HEK293 (cell line): ENCODE results near the gene S100A3.
A peak's percentile ranks its signal among the peaks of the same experiment; 100 is the strongest.

Experiments
- REPIN1 ChIP-seq: fragments of 450-650 bp; formaldehyde crosslinking; IDR thresholded peaks from 2 replicates; pipeline ENCODE4 v1.5.1; 2017; ENCODE audit warnings: missing biosample characterization, missing genetic modification characterization, low read depth
- SETDB1 ChIP-seq: IDR thresholded peaks from one replicate; pipeline ENCODE4 v1.6.1; 2017; ENCODE audit warnings: mild to moderate bottlenecking, low read length, moderate library complexity, mixed read lengths; ENCODE audit not compliant: insufficient read length
- ZBTB6 ChIP-seq: fragments of 450-650 bp; formaldehyde crosslinking; IDR thresholded peaks from 2 replicates; pipeline ENCODE4 v1.5.1; 2017; ENCODE audit warnings: missing biosample characterization, missing genetic modification characterization
- ZBTB8A ChIP-seq: fragments of 450-650 bp; formaldehyde crosslinking; IDR thresholded peaks from 2 replicates; pipeline ENCODE4 v1.5.1; 2016; ENCODE audit warnings: missing biosample characterization, missing genetic modification characterization
- ZNF10 ChIP-seq: fragments of 450-650 bp; formaldehyde crosslinking; IDR thresholded peaks from 2 replicates; pipeline ENCODE4 v1.5.1; 2017; ENCODE audit warnings: missing biosample characterization, missing genetic modification characterization
- ZNF112 ChIP-seq: fragments of 450-650 bp; formaldehyde crosslinking; IDR thresholded peaks from 2 replicates; pipeline ENCODE4 v1.5.0; 2017; ENCODE audit warnings: missing biosample characterization, missing genetic modification characterization
- ZNF140 ChIP-seq: fragments of 450-650 bp; formaldehyde crosslinking; IDR thresholded peaks from 2 replicates; pipeline ENCODE4 v1.5.1; 2016; ENCODE audit warnings: missing biosample characterization, missing genetic modification characterization
- ZNF214 ChIP-seq: fragments of 450-650 bp; formaldehyde crosslinking; IDR thresholded peaks from 2 replicates; pipeline ENCODE4 v1.5.1; 2017; ENCODE audit warnings: missing biosample characterization, mild to moderate bottlenecking, missing genetic modification characterization, borderline replicate concordance
- ZNF221 ChIP-seq: fragments of 450-650 bp; formaldehyde crosslinking; IDR thresholded peaks from 2 replicates; pipeline ENCODE4 v1.5.1; 2017; ENCODE audit warnings: missing biosample characterization, missing genetic modification characterization, borderline replicate concordance
- ZNF391 ChIP-seq: fragments of 450-650 bp; formaldehyde crosslinking; IDR thresholded peaks from 2 replicates; pipeline ENCODE4 v1.5.1; 2016; ENCODE audit warnings: low read depth, missing biosample characterization, missing genetic modification characterization, borderline replicate concordance
- ZNF449 ChIP-seq: fragments of 450-650 bp; formaldehyde crosslinking; IDR thresholded peaks from 2 replicates; pipeline ENCODE4 v1.5.1; 2017; ENCODE audit warnings: missing biosample characterization, mild to moderate bottlenecking, missing genetic modification characterization, moderate library complexity
- ZNF521 ChIP-seq: fragments of 450-650 bp; formaldehyde crosslinking; IDR thresholded peaks from 2 replicates; pipeline ENCODE4 v1.5.1; 2017; ENCODE audit warnings: missing biosample characterization, mild to moderate bottlenecking, missing genetic modification characterization
- ZNF654 ChIP-seq: fragments of 450-650 bp; formaldehyde crosslinking; IDR thresholded peaks from 2 replicates; pipeline ENCODE4 v1.5.1; 2016; ENCODE audit warnings: low read depth, missing biosample characterization, missing genetic modification characterization
- ZNF785 ChIP-seq: fragments of 450-650 bp; formaldehyde crosslinking; IDR thresholded peaks from 2 replicates; pipeline ENCODE4 v1.5.1; 2016; ENCODE audit warnings: missing biosample characterization, missing genetic modification characterization
- ZNF791 ChIP-seq: fragments of 450-650 bp; formaldehyde crosslinking; IDR thresholded peaks from 2 replicates; pipeline ENCODE4 v1.5.1; 2016; ENCODE audit warnings: missing biosample characterization, missing genetic modification characterization
- TF ChIP-seq, protein P1 (sequence below): fragments of 450-650 bp; formaldehyde crosslinking; IDR thresholded peaks from 2 replicates; pipeline ENCODE4 v1.5.1; 2016; ENCODE audit warnings: missing biosample characterization, missing genetic modification characterization
- TF ChIP-seq, protein P2 (sequence below): fragments of 450-650 bp; formaldehyde crosslinking; IDR thresholded peaks from 2 replicates; pipeline ENCODE4 v1.5.1; 2016; ENCODE audit warnings: missing biosample characterization, missing genetic modification characterization, borderline replicate concordance
- TF ChIP-seq, protein P3 (sequence below): fragments of 450-650 bp; formaldehyde crosslinking; IDR thresholded peaks from 2 replicates; pipeline ENCODE4 v1.5.1; 2016; ENCODE audit warnings: missing biosample characterization, missing genetic modification characterization
- TF ChIP-seq, protein P4 (sequence below): fragments of 450-650 bp; formaldehyde crosslinking; IDR thresholded peaks from 2 replicates; pipeline ENCODE4 v1.5.1; 2016; ENCODE audit warnings: missing biosample characterization, missing genetic modification characterization
- TF ChIP-seq, protein P5 (sequence below): fragments of 450-650 bp; formaldehyde crosslinking; optimal IDR thresholded peaks from 2 replicates; pipeline ENCODE3; 2016; ENCODE audit warnings: missing biosample characterization, mild to moderate bottlenecking, missing genetic modification characterization
- TF ChIP-seq, protein P6 (sequence below): fragments of 450-650 bp; IDR thresholded peaks from 2 replicates; pipeline ENCODE4 v1.5.1; 2018; ENCODE audit warnings: missing biosample characterization, missing genetic modification characterization

S100A3 gene

DNA sequence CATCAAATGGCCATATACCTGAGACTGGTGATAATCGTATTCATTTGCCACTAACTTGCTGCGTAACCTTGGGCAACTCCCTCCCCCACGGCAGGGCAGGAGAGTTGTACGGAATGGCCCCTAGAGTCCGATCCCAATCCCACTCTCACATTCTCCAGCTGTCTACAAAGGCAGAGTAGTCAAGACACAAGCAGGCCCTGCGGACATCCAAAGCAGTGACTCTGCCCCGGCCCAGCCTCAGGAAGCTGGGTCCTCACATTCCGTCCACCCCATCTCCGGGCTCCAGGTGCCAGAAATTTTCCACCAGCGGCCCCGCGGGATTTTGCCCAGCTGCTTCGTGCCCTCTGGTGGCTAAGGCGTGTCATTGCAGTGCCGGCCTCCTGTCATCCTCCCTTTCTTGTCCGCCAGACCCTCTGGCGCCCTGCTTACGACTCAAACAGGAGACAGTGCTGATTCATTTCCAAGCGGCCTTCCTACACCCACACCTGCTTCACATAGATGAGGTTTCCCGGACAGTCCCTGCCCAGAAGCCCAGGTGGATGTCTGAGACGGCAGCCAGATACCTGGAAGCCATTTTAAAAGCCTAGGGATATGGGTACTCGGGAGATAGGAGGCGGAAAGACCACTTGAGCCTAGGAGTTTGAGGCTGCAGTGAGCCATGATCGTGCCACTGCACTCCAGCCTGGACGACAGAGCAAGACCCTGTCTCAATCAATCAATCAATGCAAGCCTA is 19.5 kb upstream of the S100A3 start (continued):
- TF ChIP-seq, protein P1, sequence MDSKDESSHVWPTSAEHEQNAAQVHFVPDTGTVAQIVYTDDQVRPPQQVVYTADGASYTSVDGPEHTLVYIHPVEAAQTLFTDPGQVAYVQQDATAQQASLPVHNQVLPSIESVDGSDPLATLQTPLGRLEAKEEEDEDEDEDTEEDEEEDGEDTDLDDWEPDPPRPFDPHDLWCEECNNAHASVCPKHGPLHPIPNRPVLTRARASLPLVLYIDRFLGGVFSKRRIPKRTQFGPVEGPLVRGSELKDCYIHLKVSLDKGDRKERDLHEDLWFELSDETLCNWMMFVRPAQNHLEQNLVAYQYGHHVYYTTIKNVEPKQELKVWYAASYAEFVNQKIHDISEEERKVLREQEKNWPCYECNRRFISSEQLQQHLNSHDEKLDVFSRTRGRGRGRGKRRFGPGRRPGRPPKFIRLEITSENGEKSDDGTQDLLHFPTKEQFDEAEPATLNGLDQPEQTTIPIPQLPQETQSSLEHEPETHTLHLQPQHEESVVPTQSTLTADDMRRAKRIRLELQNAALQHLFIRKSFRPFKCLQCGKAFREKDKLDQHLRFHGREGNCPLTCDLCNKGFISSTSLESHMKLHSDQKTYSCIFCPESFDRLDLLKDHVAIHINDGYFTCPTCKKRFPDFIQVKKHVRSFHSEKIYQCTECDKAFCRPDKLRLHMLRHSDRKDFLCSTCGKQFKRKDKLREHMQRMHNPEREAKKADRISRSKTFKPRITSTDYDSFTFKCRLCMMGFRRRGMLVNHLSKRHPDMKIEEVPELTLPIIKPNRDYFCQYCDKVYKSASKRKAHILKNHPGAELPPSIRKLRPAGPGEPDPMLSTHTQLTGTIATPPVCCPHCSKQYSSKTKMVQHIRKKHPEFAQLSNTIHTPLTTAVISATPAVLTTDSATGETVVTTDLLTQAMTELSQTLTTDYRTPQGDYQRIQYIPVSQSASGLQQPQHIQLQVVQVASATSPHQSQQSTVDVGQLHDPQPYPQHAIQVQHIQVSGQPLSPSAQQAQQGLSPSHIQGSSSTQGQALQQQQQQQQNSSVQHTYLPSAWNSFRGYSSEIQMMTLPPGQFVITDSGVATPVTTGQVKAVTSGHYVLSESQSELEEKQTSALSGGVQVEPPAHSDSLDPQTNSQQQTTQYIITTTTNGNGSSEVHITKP (tag by site-specific recombination): no peak
- no peak for TF ChIP-seq REPIN1 (tag by site-specific recombination)
- no peak for TF ChIP-seq ZNF10 (tag by site-specific recombination)
- TF ChIP-seq, protein P2, sequence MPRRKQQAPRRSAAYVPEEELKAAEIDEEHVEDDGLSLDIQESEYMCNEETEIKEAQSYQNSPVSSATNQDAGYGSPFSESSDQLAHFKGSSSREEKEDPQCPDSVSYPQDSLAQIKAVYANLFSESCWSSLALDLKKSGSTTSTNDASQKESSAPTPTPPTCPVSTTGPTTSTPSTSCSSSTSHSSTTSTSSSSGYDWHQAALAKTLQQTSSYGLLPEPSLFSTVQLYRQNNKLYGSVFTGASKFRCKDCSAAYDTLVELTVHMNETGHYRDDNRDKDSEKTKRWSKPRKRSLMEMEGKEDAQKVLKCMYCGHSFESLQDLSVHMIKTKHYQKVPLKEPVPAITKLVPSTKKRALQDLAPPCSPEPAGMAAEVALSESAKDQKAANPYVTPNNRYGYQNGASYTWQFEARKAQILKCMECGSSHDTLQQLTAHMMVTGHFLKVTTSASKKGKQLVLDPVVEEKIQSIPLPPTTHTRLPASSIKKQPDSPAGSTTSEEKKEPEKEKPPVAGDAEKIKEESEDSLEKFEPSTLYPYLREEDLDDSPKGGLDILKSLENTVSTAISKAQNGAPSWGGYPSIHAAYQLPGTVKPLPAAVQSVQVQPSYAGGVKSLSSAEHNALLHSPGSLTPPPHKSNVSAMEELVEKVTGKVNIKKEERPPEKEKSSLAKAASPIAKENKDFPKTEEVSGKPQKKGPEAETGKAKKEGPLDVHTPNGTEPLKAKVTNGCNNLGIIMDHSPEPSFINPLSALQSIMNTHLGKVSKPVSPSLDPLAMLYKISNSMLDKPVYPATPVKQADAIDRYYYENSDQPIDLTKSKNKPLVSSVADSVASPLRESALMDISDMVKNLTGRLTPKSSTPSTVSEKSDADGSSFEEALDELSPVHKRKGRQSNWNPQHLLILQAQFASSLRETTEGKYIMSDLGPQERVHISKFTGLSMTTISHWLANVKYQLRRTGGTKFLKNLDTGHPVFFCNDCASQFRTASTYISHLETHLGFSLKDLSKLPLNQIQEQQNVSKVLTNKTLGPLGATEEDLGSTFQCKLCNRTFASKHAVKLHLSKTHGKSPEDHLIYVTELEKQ (tag by site-specific recombination): no peak
- TF ChIP-seq, protein P3, sequence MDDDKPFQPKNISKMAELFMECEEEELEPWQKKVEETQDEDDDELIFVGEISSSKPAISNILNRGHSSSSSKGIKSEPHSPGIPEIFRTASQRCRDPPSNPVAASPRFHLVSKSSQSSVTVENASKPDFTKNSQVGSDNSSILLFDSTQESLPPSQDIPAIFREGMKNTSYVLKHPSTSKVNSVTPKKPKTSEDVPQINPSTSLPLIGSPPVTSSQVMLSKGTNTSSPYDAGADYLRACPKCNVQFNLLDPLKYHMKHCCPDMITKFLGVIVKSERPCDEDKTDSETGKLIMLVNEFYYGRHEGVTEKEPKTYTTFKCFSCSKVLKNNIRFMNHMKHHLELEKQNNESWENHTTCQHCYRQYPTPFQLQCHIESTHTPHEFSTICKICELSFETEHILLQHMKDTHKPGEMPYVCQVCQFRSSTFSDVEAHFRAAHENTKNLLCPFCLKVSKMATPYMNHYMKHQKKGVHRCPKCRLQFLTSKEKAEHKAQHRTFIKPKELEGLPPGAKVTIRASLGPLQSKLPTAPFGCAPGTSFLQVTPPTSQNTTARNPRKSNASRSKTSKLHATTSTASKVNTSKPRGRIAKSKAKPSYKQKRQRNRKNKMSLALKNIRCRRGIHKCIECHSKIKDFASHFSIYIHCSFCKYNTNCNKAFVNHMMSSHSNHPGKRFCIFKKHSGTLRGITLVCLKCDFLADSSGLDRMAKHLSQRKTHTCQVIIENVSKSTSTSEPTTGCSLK (tag by site-specific recombination): no peak
- 0 out of 2 replicates have a peak, but pooled peaks have one; percentile 71 for TF ChIP-seq ZNF391 (tag by site-specific recombination)
- TF ChIP-seq ZNF449: no peak
- TF ChIP-seq ZBTB8A: peak; percentile 38; the same call in 1 of the 2 replicates
- no peak for TF ChIP-seq ZNF785
- TF ChIP-seq, protein P4, sequence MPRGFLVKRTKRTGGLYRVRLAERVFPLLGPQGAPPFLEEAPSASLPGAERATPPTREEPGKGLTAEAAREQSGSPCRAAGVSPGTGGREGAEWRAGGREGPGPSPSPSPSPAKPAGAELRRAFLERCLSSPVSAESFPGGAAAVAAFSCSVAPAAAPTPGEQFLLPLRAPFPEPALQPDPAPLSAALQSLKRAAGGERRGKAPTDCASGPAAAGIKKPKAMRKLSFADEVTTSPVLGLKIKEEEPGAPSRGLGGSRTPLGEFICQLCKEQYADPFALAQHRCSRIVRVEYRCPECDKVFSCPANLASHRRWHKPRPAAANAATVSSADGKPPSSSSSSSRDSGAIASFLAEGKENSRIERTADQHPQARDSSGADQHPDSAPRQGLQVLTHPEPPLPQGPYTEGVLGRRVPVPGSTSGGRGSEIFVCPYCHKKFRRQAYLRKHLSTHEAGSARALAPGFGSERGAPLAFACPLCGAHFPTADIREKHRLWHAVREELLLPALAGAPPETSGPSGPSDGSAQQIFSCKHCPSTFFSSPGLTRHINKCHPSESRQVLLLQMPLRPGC: 0 out of 2 replicates have a peak, but pooled peaks have one; percentile 13
- TF ChIP-seq SETDB1: no peak
- no peak for TF ChIP-seq ZNF521 (tag by site-specific recombination)
- TF ChIP-seq ZNF221: no peak
- no peak for TF ChIP-seq ZBTB6 (tag by site-specific recombination)
- no peak for TF ChIP-seq ZNF791 (tag by site-specific recombination)
- no peak for TF ChIP-seq ZNF140 (tag by site-specific recombination)
- TF ChIP-seq, protein P5, sequence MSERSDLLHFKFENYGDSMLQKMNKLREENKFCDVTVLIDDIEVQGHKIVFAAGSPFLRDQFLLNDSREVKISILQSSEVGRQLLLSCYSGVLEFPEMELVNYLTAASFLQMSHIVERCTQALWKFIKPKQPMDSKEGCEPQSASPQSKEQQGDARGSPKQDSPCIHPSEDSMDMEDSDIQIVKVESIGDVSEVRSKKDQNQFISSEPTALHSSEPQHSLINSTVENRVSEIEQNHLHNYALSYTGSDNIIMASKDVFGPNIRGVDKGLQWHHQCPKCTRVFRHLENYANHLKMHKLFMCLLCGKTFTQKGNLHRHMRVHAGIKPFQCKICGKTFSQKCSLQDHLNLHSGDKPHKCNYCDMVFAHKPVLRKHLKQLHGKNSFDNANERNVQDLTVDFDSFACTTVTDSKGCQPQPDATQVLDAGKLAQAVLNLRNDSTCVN (tag by site-specific recombination): no peak
- peak; percentile 90 for TF ChIP-seq ZNF654 (tag by site-specific recombination)
- TF ChIP-seq, protein P6, sequence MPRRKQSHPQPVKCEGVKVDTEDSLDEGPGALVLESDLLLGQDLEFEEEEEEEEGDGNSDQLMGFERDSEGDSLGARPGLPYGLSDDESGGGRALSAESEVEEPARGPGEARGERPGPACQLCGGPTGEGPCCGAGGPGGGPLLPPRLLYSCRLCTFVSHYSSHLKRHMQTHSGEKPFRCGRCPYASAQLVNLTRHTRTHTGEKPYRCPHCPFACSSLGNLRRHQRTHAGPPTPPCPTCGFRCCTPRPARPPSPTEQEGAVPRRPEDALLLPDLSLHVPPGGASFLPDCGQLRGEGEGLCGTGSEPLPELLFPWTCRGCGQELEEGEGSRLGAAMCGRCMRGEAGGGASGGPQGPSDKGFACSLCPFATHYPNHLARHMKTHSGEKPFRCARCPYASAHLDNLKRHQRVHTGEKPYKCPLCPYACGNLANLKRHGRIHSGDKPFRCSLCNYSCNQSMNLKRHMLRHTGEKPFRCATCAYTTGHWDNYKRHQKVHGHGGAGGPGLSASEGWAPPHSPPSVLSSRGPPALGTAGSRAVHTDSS (tag by site-specific recombination): no peak
- no peak for TF ChIP-seq ZNF214
- no peak for TF ChIP-seq ZNF112 (tag by site-specific recombination)
